Hematopoietic multipotent progenitor cell treated with erythropoietin and hydrocortisone succinate and interleukin-3 and kit ligand, for 17 days (in vitro differentiated cells): ENCODE data around the gene MVK.

Source experiments
- DNase-seq: peaks from one replicate; pipeline ENCODE4 v3.0.0-alpha.2; 2015; ENCODE audit warnings: low spot score

The MVK gene

DNA sequence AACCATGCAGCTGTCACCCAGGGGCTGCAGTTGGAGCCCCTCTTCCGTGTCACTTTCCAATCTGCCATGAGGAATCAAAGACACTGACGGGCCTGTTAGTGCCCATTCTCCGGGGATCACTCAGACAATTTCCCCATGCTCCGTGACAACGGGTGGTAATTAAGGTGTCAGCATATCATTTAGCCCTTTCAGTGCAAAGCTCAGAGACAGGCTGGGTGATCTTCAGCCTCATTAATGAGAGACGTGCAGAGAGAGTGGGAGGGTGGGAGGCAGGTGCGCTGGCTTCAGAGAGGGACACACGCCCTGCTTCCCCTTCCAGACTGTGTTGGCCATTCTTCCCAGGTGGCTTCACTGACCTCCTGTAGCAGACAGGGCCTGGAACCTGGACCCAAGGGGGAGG lies 58.7 kb downstream of the MVK start:
- no peak for DNase-seq

DNA sequence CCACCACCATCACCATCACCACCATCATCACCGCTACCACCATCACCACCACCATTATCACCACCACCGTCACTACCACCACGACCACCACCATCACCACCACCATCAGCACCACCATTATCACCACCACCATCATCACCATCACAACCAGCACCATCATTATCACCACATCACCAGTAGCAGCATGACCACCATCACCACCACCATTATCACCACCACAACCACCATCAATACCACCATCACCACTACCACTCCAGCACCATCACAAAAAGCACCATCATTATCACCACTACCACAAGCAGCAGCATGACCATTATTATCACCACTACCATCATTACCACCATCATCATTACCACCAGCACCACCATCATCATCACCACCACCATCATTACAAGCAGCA lies 62.1 kb downstream of the MVK start:
- no peak for DNase-seq

DNA sequence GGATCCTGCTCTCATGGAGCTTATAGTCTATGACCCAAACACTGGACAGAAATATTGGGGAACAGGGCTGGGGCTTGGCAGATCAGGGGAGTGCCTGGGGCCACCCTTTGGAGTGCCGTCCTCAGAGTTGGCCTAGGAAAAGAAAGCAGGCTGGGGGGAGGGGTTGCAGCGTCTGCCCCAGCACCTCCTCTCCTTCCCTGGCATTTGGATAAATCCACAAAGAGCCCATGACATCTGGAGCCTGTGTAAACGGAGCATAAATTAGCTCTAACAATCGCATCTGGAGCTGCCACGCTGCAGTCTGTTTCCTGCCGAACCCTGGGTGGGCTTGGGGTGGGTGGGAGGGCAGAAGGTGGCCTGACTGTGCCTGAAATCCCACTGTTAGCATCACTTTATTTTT lies 63.8 kb downstream of the MVK start:
- DNase-seq = no peak

DNA sequence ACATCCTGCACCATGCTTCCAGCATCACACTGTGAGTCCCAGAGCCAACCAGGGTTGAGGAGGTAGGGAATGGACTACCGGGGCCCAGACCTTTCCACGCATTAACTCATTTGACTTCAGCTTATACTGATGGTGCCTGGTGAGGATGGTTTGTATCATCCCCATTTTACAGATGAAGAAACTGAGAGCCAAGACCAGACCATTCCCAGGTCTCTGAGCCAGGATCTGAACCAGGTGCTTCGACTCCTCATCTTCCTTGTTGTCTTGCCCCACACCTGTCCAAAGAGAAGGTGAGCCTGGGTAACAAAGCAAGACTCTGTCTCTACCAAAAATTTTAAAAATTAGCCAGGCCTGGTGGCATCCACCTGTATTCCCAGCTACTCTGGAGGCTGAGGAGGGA lies 64.4 kb downstream of the MVK start:
- no peak for DNase-seq

DNA sequence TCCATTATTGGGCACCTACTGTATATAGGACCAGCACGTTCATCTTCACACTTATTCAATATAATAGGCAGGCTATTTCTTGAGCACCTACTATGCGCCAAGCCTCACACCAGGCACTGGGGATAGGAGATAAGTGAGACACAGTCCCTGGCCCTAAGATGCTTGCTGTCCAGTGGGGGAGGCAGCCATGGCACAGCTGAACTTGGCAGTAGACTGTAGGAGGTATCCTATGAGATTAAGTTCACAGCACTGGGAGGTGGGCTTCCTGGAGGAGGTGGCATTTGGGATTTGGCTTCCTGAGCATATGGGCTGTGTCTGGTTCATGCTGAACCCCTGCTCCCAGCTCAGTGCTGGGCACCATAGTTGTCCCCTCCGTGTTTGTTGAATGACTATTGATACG lies 65.1 kb downstream of the MVK start:
- no peak for DNase-seq

DNA sequence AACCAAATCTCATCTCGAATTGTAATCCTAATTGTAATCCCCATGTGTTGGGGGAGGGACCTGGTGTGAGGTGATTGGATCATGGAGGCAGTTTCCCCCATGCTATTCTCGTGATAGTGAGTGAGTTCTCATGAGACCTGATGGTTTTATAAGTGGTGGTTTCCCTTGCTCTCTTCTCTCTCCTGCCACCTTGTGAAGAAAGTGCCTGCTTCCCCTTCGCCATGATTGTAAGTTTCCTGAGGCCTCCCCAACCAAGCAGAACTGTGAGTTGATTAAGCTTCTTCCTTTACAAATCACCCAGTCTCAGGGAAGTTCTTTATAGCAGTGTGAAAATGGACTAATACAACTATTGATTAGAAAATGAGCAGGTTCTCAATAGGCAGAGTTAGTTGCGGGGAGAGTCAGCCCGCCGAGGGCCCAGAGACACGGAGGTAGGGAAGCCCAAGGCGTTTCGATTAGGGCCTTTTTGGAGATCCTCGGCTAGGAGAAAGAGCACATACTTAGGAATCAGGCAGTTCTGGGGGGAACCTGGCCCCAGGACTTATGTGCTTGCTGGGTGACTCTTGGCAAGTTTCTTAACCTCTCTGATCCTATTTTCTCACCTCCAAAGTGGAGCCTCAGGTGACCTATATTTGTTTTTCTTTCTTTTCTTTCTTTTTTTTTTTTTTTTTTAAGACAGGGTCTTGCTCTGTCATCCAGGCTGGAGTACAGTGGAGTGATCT lies 65.7 kb downstream of the MVK start:
- no peak for DNase-seq

DNA sequence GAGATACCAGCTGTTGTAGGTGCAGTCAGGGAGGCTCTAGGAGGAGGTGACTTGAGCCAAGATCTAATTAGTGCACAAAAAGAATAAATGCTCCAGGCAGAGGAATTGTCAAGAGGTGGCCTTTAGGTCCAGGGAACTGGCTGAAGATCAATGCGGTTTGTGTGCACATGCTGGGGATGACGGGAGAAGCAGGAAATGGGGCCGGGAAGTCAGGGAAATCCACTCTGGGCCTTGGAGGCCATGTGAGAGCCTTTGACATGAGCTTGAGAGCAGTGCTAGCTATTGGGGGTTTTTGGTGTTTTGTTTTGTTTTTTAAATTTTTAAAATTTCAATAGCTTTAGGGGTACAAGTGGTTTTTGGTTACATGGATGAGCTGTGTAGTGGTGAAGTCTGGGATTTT lies 67.4 kb downstream of the MVK start:
- DNase-seq = no peak

DNA sequence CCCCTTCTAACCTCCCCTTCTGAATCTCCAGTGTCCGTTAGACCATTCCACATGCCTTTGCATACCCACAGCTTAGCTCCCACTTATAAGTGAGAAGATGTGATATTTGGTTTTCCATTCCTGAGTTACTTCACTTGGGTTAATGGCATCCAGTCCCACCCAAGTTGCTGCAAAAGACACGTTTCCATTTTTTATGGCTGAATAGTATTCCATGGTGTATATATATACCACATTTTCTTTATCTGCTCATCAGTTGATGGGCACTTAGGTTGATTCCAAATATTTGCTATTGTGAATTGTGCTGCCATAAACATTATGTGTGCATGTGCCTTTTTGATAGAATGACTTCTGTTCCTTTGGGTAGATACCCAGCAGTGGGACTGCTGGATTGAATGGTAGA lies 67.8 kb downstream of the MVK start:
- DNase-seq = no peak

DNA sequence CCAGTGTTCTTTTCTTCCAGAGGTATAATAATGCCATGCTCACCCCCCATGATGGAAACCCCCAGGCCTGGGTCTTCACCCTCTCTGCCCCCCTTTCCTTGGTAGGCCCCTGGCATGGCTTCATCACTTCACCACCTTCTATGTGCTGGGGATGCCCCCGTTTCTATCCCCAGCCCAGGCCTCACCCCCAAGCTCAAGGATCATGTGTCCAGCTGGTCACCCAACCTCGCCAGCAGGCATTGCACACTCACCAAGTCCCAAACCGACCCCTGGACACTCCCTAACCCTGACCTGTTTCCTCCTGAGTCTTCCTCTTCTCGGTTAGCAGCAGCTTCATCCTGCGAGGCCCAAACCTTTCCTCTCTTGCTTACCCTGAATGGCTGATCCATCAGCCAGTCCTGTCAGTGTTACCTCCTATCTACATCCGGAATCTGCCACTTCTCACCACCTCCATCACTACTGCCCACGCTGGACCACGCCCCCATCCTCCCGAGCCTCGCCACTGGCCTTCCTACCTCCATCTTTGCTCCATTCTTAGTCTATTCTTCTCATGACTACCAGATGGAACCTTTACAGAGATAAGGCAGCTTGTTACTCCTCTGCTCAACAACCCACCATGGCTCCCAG lies 69.0 kb downstream of the MVK start:
- DNase-seq = no peak

DNA sequence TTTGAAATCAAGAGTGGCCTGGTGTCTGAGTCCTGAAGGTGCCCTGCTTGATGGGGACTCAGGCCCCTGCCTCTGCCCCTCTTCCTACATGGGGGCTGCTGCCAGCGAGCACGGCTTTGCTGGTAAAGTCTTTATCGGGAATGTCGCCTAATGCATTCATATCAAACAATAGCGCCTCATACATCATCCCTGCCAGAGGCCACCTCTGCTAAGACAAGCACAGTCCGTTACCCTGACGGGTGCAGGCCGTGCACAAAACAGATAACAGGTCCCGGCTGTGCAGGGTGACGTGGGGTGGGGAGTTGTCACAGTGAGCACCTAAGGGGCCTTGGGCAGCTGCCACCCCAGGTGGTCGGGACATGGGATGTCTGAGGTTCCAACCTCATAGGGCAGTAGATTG lies 71.6 kb downstream of the MVK start:
- no peak for DNase-seq

DNA sequence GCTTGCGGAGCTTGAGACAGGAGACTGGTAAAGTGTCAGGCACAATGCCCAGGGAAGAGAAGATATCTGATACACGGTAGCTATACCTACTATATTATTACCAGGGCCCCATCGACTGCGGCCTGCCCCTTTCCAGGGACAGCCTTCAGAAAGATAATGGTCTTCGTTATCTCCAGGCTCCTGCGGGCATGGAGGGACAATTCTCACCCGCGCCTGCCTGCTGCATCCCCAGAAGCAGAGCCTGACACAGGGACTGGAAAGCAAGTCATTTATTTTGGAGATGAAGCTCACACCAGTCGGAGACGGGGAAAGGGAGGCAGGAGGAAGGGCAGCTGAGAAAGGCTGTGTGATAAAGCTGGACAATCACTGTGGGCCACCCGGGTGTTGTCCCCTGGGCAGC lies 72.1 kb downstream of the MVK start:
- no peak for DNase-seq
